Activated CD8-positive, alpha-beta memory T cell treated with anti-CD3 and anti-CD28 coated beads, Interleukin-2, amount 50 U/mL, for 4 hours (primary cell): ENCODE measurements around the gene CHST6.
"Not testable (repeated sequence)": the region's sequence is repeated elsewhere in the genome, so short reads cannot be mapped to it uniquely, and the experiment has no call there.

Experiments
- DNase-seq: peaks from one replicate; pipeline ENCODE4 v3.0.0-alpha.2; 2020

Gene CHST6

DNA sequence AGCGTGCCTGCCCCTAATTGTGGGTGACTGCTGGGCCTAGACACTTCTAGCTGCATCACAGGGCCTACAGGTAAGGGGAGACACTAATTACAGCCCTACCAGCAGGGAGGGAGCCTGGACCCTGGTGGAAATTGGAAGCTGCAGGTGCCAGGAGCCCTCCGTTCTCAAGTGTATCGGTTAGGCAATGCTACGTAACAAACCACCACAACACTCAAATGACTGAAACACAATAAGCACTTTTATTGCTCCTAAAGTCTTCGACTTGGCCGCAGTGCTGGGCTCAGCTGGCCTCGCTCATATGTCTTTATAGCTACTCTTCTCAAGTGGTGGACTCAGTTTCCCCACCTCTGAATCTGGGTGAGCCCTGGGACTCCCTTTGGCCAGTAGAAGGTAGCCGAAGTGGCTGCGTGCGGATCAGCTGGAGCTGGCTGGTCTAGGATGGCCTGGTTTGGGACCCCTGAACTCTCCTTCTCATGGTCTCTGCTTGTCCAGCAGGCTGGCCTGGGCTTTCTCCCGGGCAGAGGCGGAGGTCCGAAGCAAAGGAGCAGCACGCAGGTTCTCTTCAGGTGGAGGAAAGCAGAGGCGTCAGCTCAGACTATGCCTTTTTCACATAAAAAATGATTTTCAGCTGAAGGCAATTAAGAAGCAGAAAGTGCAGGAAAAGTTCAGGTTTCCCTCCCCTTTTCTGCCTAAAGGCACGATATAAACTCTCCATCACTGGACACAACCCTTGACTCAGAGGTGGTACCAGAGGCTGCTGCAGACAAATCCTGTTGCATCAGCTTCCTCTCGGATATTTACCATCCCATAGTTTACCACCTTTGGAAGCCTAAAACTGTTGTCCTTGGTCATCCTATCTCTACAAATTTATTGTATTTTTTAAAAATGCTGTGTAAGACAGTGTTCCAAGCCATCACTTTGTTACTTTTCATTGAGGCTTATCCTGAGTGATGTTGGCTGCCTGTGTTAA lies 22.0 kb downstream of the CHST6 start:
- no peak for DNase-seq

- peak; percentile 23 for DNase-seq
Measured at GRCh38 chr16:75471723-75472633, 23.3 kb downstream of the CHST6 start.

- no peak for DNase-seq
Measured at GRCh38 chr16:75466760-75467159, 28.5 kb downstream of the CHST6 start.

DNA sequence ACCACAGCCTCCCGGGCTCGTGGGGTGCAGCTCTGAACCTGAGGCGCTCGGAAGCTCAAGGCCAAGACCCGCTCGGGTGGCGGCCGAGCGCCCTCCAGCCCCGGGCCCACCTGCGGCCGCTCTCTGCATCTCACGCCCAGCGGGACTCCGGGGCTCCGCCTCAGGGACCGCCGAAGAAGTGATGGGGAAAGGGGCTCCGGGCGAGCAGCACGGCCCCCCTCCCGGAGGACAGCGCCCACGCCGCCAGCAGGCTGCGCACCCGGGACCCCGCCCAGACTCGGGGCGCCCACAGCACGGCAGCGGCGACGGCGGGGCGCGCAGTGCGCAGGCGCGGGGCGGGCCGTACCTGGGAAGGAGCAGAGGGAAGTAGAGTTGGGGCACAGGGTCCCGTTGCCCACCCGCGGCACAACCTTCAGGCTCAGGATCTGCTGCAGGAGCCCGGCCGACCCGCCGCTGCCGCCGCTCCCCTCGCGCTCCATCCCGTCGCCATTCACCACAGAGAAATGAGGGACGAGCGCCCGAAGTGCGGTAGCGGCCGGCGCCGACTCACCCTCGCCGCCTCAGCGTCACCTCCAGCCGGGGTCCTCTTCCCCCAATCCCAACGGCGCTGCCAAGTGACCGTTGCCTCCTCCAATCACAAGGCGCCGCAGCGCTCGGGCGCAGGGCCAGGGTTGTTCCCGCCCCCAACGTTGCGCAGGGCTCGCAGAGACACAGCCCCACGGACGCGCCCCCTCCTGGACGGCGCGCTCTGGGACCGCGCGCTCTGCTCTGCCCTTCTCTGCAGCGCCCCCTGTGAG lies 30.9 kb downstream of the CHST6 start, which contains the start of gene TMEM170A:
TSS of gene TMEM170A (minus strand) at position 568 of the 797 bp plus-strand sequence. CDS start at position 479, 89 bp downstream.
- peak; percentile 99 for DNase-seq

GRCh38 chr16:75463389-75464121 lies 31.7 kb downstream of the CHST6 start:
- DNase-seq: peak; percentile 27

- no peak for DNase-seq
Measured at GRCh38 chr16:75462806-75463205, 32.4 kb downstream of the CHST6 start.

DNA sequence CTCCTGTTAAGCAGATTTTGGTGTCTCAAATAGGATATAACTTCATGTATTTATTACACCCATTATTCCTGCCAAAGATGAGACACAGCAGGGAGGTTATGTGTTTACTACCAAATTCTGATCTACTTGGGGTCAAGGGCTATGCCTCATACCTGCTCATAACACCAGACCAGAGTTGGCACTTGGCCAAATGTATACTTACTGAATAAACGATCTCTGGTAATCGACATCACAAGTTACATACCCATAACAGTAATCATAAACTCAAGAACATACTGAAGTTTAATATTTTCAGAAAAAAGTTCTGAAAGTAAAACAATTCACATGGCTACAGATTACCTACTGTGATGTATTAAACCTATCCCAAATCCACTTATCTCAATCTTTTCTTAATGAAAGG lies 33.7 kb downstream of the CHST6 start:
- DNase-seq: no peak

DNA sequence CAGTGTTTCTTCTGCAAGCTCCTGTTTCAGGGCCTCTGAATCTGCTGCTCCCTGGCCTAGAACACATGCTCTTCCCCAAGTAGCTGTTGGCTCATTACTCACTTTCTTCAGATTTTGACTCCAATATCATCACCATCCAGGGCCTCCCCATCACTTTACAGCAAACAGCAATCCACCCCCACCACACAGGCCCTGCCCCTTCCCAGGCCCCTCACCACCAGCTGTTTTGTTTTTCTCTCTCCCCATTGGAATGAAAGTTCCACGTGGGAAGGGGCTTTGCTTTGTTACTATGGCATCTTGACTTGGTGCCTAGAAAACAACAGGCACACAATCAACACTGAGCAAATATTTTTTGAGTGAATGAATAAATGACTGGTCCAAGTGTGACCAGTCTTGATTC lies 34.8 kb downstream of the CHST6 start:
- no peak for DNase-seq

DNA sequence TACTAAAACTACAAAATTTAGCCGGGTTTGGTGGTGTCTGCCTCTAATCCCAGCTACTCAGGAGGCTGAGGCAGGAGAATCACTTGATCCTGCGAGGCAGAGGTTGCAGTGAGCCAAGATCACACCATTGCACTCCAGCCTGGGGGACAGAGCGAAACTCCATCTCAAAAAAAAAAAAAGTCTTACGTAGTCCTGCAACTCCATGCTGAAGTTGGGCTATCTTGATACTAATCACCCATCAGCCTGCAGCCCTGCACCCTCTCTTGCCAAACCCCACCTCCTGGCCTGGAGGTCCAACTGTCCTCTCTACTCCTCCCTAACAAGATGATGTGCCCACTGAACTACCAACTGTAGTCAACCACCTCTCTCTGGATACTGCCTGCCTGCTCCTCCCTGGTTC lies 35.5 kb downstream of the CHST6 start:
- DNase-seq: no peak

DNA sequence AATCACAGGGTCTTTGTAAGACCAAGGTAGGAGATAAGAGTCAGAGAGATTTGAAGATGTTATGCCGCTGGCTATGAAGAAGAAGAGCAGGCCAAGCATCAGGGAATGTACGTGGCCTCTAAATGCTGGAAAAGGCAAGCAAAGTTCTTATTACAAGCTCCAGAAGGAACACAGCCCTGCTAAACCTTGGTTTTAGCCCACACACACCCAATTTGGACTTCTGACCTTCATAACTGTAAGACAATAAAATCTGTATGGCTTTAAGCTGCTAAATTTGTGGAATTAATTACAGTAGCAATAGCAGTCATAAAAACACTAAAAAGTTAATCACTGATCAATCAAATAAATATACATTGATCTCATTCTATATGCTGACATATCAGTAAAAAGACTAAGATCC lies 36.8 kb downstream of the CHST6 start:
- DNase-seq: no peak

DNA sequence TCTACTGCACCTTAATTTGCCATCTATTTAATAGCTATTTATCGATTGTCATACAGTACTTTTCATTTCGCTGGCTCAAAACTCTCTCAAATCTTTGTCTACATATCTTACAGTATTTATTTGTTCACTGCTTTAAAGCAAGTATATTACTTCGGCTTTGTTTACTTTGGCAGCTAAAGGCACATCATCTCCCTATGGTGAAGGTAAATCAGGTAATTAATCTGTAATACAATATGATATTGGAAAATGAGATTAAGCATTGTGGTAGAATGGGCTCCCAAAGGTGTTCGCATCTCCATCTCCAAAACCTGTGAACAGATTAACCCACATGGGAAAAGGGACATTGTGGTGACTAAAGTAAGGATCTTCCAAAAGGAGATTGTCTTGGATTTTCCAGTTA lies 37.2 kb downstream of the CHST6 start:
- no peak for DNase-seq

- DNase-seq: no peak
Measured at GRCh38 chr16:75457485-75458021, 37.7 kb downstream of the CHST6 start.

- no peak for DNase-seq
Measured at GRCh38 chr16:75456971-75457370, 38.3 kb downstream of the CHST6 start.

GRCh38 chr16:75456486-75456885 lies 38.8 kb downstream of the CHST6 start:
- not testable (repeated sequence) for DNase-seq

GRCh38 chr16:75455677-75456076 lies 39.6 kb downstream of the CHST6 start:
- no peak for DNase-seq

DNA sequence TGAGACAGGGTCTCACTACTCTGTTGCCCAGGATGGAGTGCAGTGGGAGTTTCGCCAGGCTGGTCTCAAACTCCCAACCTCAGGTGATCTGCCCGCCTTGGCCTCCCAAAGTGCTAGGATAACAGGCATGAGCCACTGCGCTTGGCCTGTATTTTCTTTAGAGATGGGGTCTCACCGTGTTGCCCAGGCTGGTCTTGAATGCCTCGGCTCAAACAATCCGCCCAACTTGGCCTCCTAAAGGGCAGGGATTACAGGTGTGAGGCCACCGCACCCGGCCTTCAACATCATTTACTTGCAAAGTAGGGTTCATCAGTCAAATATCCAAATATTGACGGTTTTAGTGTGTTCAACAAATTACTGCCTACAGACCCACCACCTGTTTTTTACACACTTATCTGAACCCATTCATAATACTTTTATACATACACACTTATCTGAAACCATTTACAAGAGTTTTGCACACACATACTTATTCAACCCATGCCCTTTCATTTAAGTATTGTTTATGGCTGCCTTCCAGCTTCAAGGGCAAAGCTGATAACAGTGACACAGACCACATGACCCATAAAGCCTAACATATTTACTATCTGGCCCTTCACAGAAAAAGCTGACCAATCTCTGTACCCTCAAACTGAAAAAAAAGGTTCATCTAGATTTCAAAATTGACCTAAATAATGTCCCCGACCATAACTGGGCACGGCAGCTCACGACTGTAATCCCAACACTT lies 42.6 kb downstream of the CHST6 start:
- no peak for DNase-seq

DNA sequence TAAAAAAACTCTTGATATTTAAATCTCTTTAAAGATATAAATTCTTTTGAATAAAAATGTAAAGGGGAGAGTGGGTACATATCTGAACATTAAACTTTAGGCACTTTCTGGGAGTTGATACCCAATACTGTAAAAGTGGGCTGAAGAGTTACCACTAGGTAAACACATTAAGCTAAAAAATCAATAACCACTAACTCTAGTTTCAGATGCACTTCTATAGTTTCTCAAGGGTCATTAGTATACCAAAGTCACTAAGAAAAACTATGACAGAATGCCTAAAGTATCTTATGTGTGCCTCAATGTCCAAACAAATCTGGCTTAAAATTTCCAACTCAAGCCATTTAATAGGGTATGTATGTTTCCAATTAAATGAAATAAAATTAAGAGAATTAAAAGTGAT lies 48.8 kb downstream of the CHST6 start:
- no peak for DNase-seq

- DNase-seq: no peak
Measured at GRCh38 chr16:75445298-75445697, 49.9 kb downstream of the CHST6 start.

- DNase-seq: no peak
Measured at GRCh38 chr16:75443298-75443697, 51.9 kb downstream of the CHST6 start.

DNA sequence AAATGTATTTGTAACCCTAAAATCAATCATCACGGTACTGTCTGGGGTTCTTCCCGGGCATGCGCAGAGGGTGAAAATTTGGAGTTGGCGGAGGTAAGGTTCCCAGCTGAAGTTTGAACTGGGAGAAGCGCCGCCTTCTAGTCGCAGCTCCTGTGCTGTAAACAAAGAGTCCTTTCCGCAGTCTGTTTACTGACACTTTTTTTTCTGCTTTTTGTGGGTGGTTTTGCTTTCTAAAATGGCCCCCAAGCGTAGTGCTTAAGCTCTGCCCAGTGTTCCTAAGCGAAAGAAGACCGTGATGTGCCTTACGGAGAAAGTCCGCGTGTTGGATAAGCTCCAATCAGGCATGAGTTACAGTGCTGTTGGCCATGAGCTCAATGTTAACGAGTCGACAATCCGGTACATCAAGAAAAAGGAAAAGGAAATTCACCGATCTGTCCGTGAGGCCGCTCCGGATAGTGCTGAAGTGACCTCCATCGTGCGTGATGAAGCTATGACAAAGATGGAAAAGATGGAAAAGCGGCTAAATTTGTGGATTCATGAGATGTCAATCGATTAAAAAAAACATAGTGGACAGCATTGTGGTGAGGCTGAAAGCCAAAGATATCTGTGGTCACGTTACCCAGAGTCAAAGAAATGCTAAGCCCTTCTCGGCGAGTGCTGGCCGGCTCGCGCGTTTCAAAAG lies 61.4 kb downstream of the CHST6 start:
- no peak for DNase-seq
